Measurements from ENCODE around the gene DDB1. TPM values are rescaled to one million over a fixed set of nuclear protein-coding genes. Genes with fewer than 3 reads are reported as not detected.

Gene DDB1
- total and polyA plus RNA-seq, 2 of the 13 experiments (the other 11 are each of a cell fraction or from before 2014, with no cell fraction given), result 217 to 266 TPM

- TF ChIP-seq, protein P1, sequence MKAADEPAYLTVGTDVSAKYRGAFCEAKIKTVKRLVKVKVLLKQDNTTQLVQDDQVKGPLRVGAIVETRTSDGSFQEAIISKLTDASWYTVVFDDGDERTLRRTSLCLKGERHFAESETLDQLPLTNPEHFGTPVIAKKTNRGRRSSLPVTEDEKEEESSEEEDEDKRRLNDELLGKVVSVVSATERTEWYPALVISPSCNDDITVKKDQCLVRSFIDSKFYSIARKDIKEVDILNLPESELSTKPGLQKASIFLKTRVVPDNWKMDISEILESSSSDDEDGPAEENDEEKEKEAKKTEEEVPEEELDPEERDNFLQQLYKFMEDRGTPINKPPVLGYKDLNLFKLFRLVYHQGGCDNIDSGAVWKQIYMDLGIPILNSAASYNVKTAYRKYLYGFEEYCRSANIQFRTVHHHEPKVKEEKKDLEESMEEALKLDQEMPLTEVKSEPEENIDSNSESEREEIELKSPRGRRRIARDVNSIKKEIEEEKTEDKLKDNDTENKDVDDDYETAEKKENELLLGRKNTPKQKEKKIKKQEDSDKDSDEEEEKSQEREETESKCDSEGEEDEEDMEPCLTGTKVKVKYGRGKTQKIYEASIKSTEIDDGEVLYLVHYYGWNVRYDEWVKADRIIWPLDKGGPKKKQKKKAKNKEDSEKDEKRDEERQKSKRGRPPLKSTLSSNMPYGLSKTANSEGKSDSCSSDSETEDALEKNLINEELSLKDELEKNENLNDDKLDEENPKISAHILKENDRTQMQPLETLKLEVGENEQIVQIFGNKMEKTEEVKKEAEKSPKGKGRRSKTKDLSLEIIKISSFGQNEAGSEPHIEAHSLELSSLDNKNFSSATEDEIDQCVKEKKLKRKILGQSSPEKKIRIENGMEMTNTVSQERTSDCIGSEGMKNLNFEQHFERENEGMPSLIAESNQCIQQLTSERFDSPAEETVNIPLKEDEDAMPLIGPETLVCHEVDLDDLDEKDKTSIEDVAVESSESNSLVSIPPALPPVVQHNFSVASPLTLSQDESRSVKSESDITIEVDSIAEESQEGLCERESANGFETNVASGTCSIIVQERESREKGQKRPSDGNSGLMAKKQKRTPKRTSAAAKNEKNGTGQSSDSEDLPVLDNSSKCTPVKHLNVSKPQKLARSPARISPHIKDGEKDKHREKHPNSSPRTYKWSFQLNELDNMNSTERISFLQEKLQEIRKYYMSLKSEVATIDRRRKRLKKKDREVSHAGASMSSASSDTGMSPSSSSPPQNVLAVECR (CRISPR knock-in tag; IDR thresholded peaks at IDR 0.05; ENCODE audit: borderline replicate concordance), result peak; percentile 47; the same call in 1 of the 2 replicates
- TF ChIP-seq, protein P2, sequence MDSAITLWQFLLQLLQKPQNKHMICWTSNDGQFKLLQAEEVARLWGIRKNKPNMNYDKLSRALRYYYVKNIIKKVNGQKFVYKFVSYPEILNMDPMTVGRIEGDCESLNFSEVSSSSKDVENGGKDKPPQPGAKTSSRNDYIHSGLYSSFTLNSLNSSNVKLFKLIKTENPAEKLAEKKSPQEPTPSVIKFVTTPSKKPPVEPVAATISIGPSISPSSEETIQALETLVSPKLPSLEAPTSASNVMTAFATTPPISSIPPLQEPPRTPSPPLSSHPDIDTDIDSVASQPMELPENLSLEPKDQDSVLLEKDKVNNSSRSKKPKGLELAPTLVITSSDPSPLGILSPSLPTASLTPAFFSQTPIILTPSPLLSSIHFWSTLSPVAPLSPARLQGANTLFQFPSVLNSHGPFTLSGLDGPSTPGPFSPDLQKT (CRISPR knock-in tag; IDR thresholded peaks at IDR 0.05; ENCODE audit: borderline replicate concordance), result no peak
- TF ChIP-seq, protein P3, sequence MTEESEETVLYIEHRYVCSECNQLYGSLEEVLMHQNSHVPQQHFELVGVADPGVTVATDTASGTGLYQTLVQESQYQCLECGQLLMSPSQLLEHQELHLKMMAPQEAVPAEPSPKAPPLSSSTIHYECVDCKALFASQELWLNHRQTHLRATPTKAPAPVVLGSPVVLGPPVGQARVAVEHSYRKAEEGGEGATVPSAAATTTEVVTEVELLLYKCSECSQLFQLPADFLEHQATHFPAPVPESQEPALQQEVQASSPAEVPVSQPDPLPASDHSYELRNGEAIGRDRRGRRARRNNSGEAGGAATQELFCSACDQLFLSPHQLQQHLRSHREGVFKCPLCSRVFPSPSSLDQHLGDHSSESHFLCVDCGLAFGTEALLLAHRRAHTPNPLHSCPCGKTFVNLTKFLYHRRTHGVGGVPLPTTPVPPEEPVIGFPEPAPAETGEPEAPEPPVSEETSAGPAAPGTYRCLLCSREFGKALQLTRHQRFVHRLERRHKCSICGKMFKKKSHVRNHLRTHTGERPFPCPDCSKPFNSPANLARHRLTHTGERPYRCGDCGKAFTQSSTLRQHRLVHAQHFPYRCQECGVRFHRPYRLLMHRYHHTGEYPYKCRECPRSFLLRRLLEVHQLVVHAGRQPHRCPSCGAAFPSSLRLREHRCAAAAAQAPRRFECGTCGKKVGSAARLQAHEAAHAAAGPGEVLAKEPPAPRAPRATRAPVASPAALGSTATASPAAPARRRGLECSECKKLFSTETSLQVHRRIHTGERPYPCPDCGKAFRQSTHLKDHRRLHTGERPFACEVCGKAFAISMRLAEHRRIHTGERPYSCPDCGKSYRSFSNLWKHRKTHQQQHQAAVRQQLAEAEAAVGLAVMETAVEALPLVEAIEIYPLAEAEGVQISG (CRISPR knock-in tag; IDR thresholded peaks at IDR 0.05), result peak; percentile 72; the same call in 1 of the 2 replicates
- TF ChIP-seq ZGPAT (CRISPR knock-in tag; IDR thresholded peaks at IDR 0.05) (peak; percentile 56; the same call in 1 of the 2 replicates), NFE2 (CRISPR knock-in tag; IDR thresholded peaks at IDR 0.05) (no peak), ZBTB40 (IDR thresholded peaks at IDR 0.05) (no peak), ZBTB40 (CRISPR knock-in tag; IDR thresholded peaks at IDR 0.05) (peak; percentile 21; the same call in 1 of the 2 replicates)
Measured at GRCh38 chr11:61267437-61267841, 65.5 kb downstream of the DDB1 start (continued).
